ENCODE data around the gene MINDY1. TPM values are rescaled to one million over a fixed set of nuclear protein-coding genes. Genes with fewer than 3 reads are reported as not detected.

MINDY1 gene
- total RNA-seq, 4 donors from 2014 or later: 28.5 to 36.6 (median 30.8) TPM

DNA sequence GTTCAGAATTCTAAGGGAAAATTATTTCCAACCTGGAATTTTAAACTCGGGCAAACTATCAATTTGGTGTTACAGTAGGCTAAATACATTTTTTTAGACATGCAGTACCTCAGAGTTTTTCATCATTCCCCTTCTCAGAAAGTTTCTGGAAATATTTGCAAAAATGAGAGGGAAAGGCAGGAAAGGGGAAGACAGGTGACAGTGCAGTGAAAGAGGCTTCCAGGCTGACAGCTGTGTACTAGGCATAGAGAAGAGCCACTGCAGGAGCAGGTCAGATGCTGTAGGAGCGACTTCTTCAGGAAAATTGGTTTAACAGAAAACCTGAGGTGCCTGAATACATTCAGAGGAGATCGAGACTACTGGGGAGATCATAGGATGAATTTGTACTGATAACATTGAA is 52.0 kb downstream of the MINDY1 start:
- WGBS, 2 donors: 93 to 94% methylated on average over 3 of the region's 3 CpGs
- no peak overlapping the region for H3K4me3 ChIP-seq (ENCODE audit: low read depth, poor library complexity, severe bottlenecking)
- intact Hi-C loops (cut with DNase I; ENCODE audit: low total_unique reads): no loop called here
- peak in 1 of 2 donors; percentile 29 for DNase-seq (ENCODE audit: low spot score in 2 of 2)
- TF ChIP-seq POLR2A (IDR thresholded peaks at IDR 0.05): no peak
- TF ChIP-seq, protein P1, sequence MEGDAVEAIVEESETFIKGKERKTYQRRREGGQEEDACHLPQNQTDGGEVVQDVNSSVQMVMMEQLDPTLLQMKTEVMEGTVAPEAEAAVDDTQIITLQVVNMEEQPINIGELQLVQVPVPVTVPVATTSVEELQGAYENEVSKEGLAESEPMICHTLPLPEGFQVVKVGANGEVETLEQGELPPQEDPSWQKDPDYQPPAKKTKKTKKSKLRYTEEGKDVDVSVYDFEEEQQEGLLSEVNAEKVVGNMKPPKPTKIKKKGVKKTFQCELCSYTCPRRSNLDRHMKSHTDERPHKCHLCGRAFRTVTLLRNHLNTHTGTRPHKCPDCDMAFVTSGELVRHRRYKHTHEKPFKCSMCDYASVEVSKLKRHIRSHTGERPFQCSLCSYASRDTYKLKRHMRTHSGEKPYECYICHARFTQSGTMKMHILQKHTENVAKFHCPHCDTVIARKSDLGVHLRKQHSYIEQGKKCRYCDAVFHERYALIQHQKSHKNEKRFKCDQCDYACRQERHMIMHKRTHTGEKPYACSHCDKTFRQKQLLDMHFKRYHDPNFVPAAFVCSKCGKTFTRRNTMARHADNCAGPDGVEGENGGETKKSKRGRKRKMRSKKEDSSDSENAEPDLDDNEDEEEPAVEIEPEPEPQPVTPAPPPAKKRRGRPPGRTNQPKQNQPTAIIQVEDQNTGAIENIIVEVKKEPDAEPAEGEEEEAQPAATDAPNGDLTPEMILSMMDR (IDR thresholded peaks at IDR 0.05): no peak

Other genes with a start within 250 kb of the MINDY1 start
- gene CTSS, start 241.1 kb downstream of the MINDY1 start, total RNA-seq: 10 to 100 TPM; 11.4 to 33.4 (median 19.9) TPM
- 100 to 1,000 TPM in 2 of 4 donors, 10 to 100 TPM in 2; 73.3 to 205 (median 90.2) TPM for gene CTSK, start 198.6 kb downstream of the MINDY1 start, total RNA-seq
- gene ARNT, start 130.3 kb downstream of the MINDY1 start, total RNA-seq: 10 to 100 TPM; 32.8 to 50.8 (median 45.0) TPM
- not detected for gene CTXND2, start 119.8 kb downstream of the MINDY1 start, total RNA-seq
- gene SETDB1, start 80.5 kb downstream of the MINDY1 start, total RNA-seq: 10 to 100 TPM; 23.5 to 38.1 (median 32.8) TPM
- 10 to 100 TPM; 28.8 to 50.1 (median 41.3) TPM for gene CERS2, start 32.1 kb downstream of the MINDY1 start, total RNA-seq
- 100 to 1,000 TPM in 1 of 4 donors, 10 to 100 TPM in 3; 55.1 to 103 (median 82.4) TPM for gene ANXA9, start 24.6 kb downstream of the MINDY1 start, total RNA-seq
- 10 to 100 TPM; 12.9 to 30.7 (median 22.9) TPM for gene PRUNE1, start 1.5 kb upstream of the MINDY1 start, total RNA-seq
- 100 to 1,000 TPM; 220 to 297 (median 254) TPM for gene BNIPL, start 29.7 kb upstream of the MINDY1 start, total RNA-seq
- 1 to 10 TPM; 3.1 to 4.6 (median 3.6) TPM for gene C1orf56, start 40.8 kb upstream of the MINDY1 start, total RNA-seq
- 10 to 100 TPM; 88.8 to 93.5 (median 92.0) TPM for gene CDC42SE1, start 52.7 kb upstream of the MINDY1 start, total RNA-seq
- 1 to 10 TPM in 1 of 4 donors, under 1 TPM in 3; 0.47 to 1.6 (median 0.70) TPM for gene MLLT11, start 53.5 kb upstream of the MINDY1 start, total RNA-seq
- 10 to 100 TPM in 2 of 4 donors, 1 to 10 TPM in 2; 8.1 to 16.6 (median 11.0) TPM for gene GABPB2, start 63.9 kb upstream of the MINDY1 start, total RNA-seq
- gene SEMA6C, start 139.7 kb upstream of the MINDY1 start, total RNA-seq: 10 to 100 TPM in 2 of 4 donors, 1 to 10 TPM in 2; 9.7 to 30.4 (median 14.3) TPM
- gene TNFAIP8L2, start 149.7 kb upstream of the MINDY1 start, total RNA-seq: 1 to 10 TPM; 1.2 to 5.6 (median 3.0) TPM
- 10 to 100 TPM in 3 of 4 donors, 1 to 10 TPM in 1; 9.2 to 16.1 (median 11.8) TPM for gene LYSMD1, start 159.0 kb upstream of the MINDY1 start, total RNA-seq
- 10 to 100 TPM; 24.1 to 38.8 (median 27.3) TPM for gene SCNM1, start 159.2 kb upstream of the MINDY1 start, total RNA-seq
- under 1 TPM in 1 of 4 donors, not detected in 3; 0.49 TPM for gene TMOD4, start 169.1 kb upstream of the MINDY1 start, total RNA-seq
- gene VPS72, start 183.3 kb upstream of the MINDY1 start, total RNA-seq: 10 to 100 TPM; 27.3 to 43.3 (median 31.1) TPM
- 10 to 100 TPM; 27.7 to 67.6 (median 44.1) TPM for gene PIP5K1A, start 191.7 kb upstream of the MINDY1 start, total RNA-seq
- 100 to 1,000 TPM in 3 of 4 donors, 10 to 100 TPM in 1; 69.9 to 122 (median 118) TPM for gene PSMD4, start 247.8 kb upstream of the MINDY1 start, total RNA-seq